ENCODE results near the gene DGCR2.
"Not testable (repeated sequence)": the region's sequence is repeated elsewhere in the genome, so short reads cannot be mapped to it uniquely, and the experiment has no call there.

- TF ChIP-seq, protein P1, sequence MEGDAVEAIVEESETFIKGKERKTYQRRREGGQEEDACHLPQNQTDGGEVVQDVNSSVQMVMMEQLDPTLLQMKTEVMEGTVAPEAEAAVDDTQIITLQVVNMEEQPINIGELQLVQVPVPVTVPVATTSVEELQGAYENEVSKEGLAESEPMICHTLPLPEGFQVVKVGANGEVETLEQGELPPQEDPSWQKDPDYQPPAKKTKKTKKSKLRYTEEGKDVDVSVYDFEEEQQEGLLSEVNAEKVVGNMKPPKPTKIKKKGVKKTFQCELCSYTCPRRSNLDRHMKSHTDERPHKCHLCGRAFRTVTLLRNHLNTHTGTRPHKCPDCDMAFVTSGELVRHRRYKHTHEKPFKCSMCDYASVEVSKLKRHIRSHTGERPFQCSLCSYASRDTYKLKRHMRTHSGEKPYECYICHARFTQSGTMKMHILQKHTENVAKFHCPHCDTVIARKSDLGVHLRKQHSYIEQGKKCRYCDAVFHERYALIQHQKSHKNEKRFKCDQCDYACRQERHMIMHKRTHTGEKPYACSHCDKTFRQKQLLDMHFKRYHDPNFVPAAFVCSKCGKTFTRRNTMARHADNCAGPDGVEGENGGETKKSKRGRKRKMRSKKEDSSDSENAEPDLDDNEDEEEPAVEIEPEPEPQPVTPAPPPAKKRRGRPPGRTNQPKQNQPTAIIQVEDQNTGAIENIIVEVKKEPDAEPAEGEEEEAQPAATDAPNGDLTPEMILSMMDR (conservative IDR thresholded peaks at IDR 0.05; ENCODE audit: low read depth, low read length): not testable (repeated sequence)
- TF ChIP-seq POLR2A (IDR thresholded peaks at IDR 0.05; ENCODE audit: low read depth, low read length); RAD21 (IDR thresholded peaks at IDR 0.05; ENCODE audit: low read length); ELK1 (IDR thresholded peaks at IDR 0.05; ENCODE audit: borderline replicate concordance, low read depth, low read length): not testable (repeated sequence)
- TF ChIP-seq, protein P2, sequence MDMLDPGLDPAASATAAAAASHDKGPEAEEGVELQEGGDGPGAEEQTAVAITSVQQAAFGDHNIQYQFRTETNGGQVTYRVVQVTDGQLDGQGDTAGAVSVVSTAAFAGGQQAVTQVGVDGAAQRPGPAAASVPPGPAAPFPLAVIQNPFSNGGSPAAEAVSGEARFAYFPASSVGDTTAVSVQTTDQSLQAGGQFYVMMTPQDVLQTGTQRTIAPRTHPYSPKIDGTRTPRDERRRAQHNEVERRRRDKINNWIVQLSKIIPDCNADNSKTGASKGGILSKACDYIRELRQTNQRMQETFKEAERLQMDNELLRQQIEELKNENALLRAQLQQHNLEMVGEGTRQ (IDR thresholded peaks at IDR 0.05; ENCODE audit: low read depth, low read length): not testable (repeated sequence)
Measured at GRCh38 chr22:19000106-19000505, 122.1 kb downstream of the DGCR2 start.

Data from IMR-90 (cell line).